CD4-positive, alpha-beta T cell (primary cell): ENCODE results near the gene STIM2. TPM values are rescaled to one million over a fixed set of nuclear protein-coding genes. Genes with fewer than 3 reads are reported as not detected.

Source experiments
- ATAC-seq: fragments of 200-7000 bp; cut with Tn5 transposase; one replicate; pipeline ENCODE4 v1.10.0; 2022; ENCODE audit warnings: mild to moderate bottlenecking; ENCODE audit not compliant: poor library complexity
- CTCF ChIA-PET: fragments of 350-600 bp; sonication (Branson Sonifier 250); formaldehyde crosslinking; loops from one replicate; lab custom pipeline; 2021; ENCODE audit warnings: antibody characterized with exemption, inconsistent platforms; lab: Charles Lee
- POLR2A ChIA-PET: fragments of 350-600 bp; sonication (Branson Sonifier 250); formaldehyde crosslinking; loops from one replicate; lab custom pipeline; 2021; ENCODE audit warnings: antibody characterized with exemption, inconsistent platforms; lab: Charles Lee
- DNase-seq, 14 experiments: peaks; one replicate each; pipeline ENCODE4 v3.0.0-alpha.2; 2013 to 2020; ENCODE audit warnings: mixed read lengths in 2 of 14
- H3K27ac ChIP-seq, 2 donors: one replicate each; pipeline versions ENCODE4 v1.5.1 to v1.7.0; 2013; ENCODE audit warnings: low read length in 2 of 2, low read depth in 1 of 2, mild to moderate bottlenecking in 1 of 2
- H3K27me3 ChIP-seq, 2 experiments: 1 replicate in 1 of 2; 2 replicates in 1 of 2; pipeline versions ENCODE4 v1.6.1 to v1.7.0; 2013; ENCODE audit warnings: low read length in 2 of 2, control low read depth in 1 of 2, mild to moderate bottlenecking in 1 of 2, moderate library complexity in 1 of 2; ENCODE audit not compliant: insufficient read depth in 2 of 2, control insufficient read depth in 1 of 2
- H3K36me3 ChIP-seq: one replicate; pipeline ENCODE4 v1.6.1; 2013; ENCODE audit warnings: low read length, control low read depth; ENCODE audit not compliant: insufficient read depth
- H3K4me1 ChIP-seq: one replicate; pipeline ENCODE4 v1.6.1; 2013; ENCODE audit warnings: low read length, control low read depth; ENCODE audit not compliant: insufficient read depth
- H3K4me3 ChIP-seq: one replicate; pipeline ENCODE4 v1.5.1; 2013; ENCODE audit warnings: mild to moderate bottlenecking, low read length, moderate library complexity
- H3K9me3 ChIP-seq, 2 experiments: 1 replicate in 1 of 2; 2 replicates in 1 of 2; pipeline versions ENCODE4 v1.6.1 to v1.7.0; 2013; ENCODE audit warnings: low read length in 2 of 2, mild to moderate bottlenecking in 2 of 2, control low read depth in 1 of 2, moderate library complexity in 1 of 2; ENCODE audit not compliant: control insufficient read depth in 1 of 2, insufficient read depth in 1 of 2
- H3K27ac Mint-ChIP-seq: one replicate; pipeline ENCODE4 v1.8.0; 2020; ENCODE audit warnings: mixed read lengths
- H3K27me3 Mint-ChIP-seq: one replicate; pipeline ENCODE4 v1.8.0; 2021; ENCODE audit warnings: mixed read lengths
- H3K36me3 Mint-ChIP-seq: one replicate; pipeline ENCODE4 v1.8.0; 2021; ENCODE audit warnings: low read depth, mixed read lengths
- H3K4me1 Mint-ChIP-seq: one replicate; pipeline ENCODE4 v1.8.0; 2021; ENCODE audit warnings: low read depth, mixed read lengths
- H3K4me3 Mint-ChIP-seq: one replicate; pipeline ENCODE4 v1.8.0; 2020; ENCODE audit warnings: mild to moderate bottlenecking, mixed read lengths
- H3K9me3 Mint-ChIP-seq: one replicate; pipeline ENCODE4 v1.8.0; 2020; ENCODE audit warnings: mixed read lengths
- CTCF ChIP-seq: fragments of 200-600 bp; IDR thresholded peaks from one replicate; pipeline ENCODE4 v1.8.0; 2022; ENCODE audit warnings: antibody characterized with exemption, mild to moderate bottlenecking
- intact Hi-C, 2 experiments: fragments of 100-400 bp; cut with DNase I in 1 of 2; cut with micrococcal nuclease in 1 of 2; formaldehyde crosslinking; loops; one replicate each; pipeline versions ENCODE4 v1.15.1 to v1.9.0; 2023 to 2025; cut with DNase I, micrococcal nuclease
- total RNA-seq, 174 experiments: library from RNA in 2 of 174; stranded (reverse) in 2 of 174; gene quantifications; one replicate each; pipeline ENCODE4 v1.2.3 and lab custom pipeline; 2021 to 2026

STIM2 gene
- total RNA-seq, 2 experiments from 2014 or later: 53.7 to 54.9 TPM

GRCh38 chr4:26993539-26993938 lies 132.9 kb downstream of the STIM2 start:
- H3K4me3 Mint-ChIP-seq: no peak overlapping the region
- H3K27ac Mint-ChIP-seq: no peak overlapping the region
- Histone ChIP-seq H3K36me3 (peaks cover 3% of the 10 kb centered on the region), H3K4me1 (no peaks in the 10 kb centered on the region), H3K4me3 (no peak overlapping the region), H3K27ac (no peak overlapping the region), H3K9me3 (no peaks in the 10 kb centered on the region), H3K27me3 (no peaks in the 10 kb centered on the region)
- ChIA-PET CTCF (interaction anchor here (0.7 to 1.8 kb wide), 3 partner anchors 11 to 114 kb away, joined by 3 to 6 read pairs (median 4); no protein-coding TSS in a partner anchor), POLR2A (interaction anchor here (0.5 to 3.4 kb wide), 3 partner anchors 14 to 133 kb away, joined by 4 to 15 read pairs (median 4); partner anchors contain the start of gene STIM2)
- DNase-seq (no peak), ATAC-seq (no peak)
- peaks cover 17% of the 10 kb centered on the region for H3K36me3 Mint-ChIP-seq
- TF ChIP-seq CTCF: no peak
- intact Hi-C loops: no loop called here
- no peaks in the 10 kb centered on the region for H3K9me3 Mint-ChIP-seq
- no peaks in the 10 kb centered on the region for H3K27me3 Mint-ChIP-seq
- H3K4me1 Mint-ChIP-seq: peaks cover 22% of the 10 kb centered on the region

GRCh38 chr4:26993967-26994366 lies 133.3 kb downstream of the STIM2 start:
- DNase-seq: no peak
- CTCF ChIA-PET: interaction anchor here (1.5 to 1.8 kb wide), 2 partner anchors 11 to 114 kb away, joined by 4 to 6 read pairs; no protein-coding TSS in a partner anchor
- H3K27me3 ChIP-seq: no peaks in the 10 kb centered on the region
- no peak for TF ChIP-seq CTCF
- Mint-ChIP-seq H3K9me3 (no peaks in the 10 kb centered on the region), H3K27ac (no peak overlapping the region), H3K36me3 (peaks cover 17% of the 10 kb centered on the region), H3K4me3 (no peak overlapping the region), H3K27me3 (no peaks in the 10 kb centered on the region), H3K4me1 (peaks cover 22% of the 10 kb centered on the region)
- H3K4me3 ChIP-seq: no peak overlapping the region
- intact Hi-C loops: no loop called here
- no peaks in the 10 kb centered on the region for H3K9me3 ChIP-seq
- H3K4me1 ChIP-seq: no peaks in the 10 kb centered on the region
- ATAC-seq: no peak
- no peak overlapping the region for H3K27ac ChIP-seq
- POLR2A ChIA-PET: interaction anchor here (0.5 to 0.6 kb wide), 2 partner anchors 56 to 133 kb away, joined by 3 to 4 read pairs; partner anchors contain the start of gene STIM2
- peaks cover 3% of the 10 kb centered on the region for H3K36me3 ChIP-seq

- Histone ChIP-seq H3K36me3 (peaks cover 3% of the 10 kb centered on the region), H3K4me1 (no peaks in the 10 kb centered on the region), H3K9me3 (no peaks in the 10 kb centered on the region), H3K27me3 (no peaks in the 10 kb centered on the region), H3K27ac (no peak overlapping the region), H3K4me3 (no peak overlapping the region)
- peaks cover 20% of the 10 kb centered on the region for H3K36me3 Mint-ChIP-seq
- H3K4me3 Mint-ChIP-seq: no peak overlapping the region
- no peaks in the 10 kb centered on the region for H3K9me3 Mint-ChIP-seq
- ATAC-seq (no peak), DNase-seq (no peak)
- intact Hi-C loops: no loop called here
- CTCF ChIA-PET: no interaction called here
- H3K27me3 Mint-ChIP-seq: no peaks in the 10 kb centered on the region
- POLR2A ChIA-PET: no interaction called here
- TF ChIP-seq CTCF: no peak
- H3K4me1 Mint-ChIP-seq: peaks cover 20% of the 10 kb centered on the region
- H3K27ac Mint-ChIP-seq: no peak overlapping the region
Observed at GRCh38 chr4:26995316-26995715, 134.7 kb downstream of the STIM2 start.
